ENCODE data around the gene OFD1.

Gene OFD1, protein sequence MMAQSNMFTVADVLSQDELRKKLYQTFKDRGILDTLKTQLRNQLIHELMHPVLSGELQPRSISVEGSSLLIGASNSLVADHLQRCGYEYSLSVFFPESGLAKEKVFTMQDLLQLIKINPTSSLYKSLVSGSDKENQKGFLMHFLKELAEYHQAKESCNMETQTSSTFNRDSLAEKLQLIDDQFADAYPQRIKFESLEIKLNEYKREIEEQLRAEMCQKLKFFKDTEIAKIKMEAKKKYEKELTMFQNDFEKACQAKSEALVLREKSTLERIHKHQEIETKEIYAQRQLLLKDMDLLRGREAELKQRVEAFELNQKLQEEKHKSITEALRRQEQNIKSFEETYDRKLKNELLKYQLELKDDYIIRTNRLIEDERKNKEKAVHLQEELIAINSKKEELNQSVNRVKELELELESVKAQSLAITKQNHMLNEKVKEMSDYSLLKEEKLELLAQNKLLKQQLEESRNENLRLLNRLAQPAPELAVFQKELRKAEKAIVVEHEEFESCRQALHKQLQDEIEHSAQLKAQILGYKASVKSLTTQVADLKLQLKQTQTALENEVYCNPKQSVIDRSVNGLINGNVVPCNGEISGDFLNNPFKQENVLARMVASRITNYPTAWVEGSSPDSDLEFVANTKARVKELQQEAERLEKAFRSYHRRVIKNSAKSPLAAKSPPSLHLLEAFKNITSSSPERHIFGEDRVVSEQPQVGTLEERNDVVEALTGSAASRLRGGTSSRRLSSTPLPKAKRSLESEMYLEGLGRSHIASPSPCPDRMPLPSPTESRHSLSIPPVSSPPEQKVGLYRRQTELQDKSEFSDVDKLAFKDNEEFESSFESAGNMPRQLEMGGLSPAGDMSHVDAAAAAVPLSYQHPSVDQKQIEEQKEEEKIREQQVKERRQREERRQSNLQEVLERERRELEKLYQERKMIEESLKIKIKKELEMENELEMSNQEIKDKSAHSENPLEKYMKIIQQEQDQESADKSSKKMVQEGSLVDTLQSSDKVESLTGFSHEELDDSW

DNA sequence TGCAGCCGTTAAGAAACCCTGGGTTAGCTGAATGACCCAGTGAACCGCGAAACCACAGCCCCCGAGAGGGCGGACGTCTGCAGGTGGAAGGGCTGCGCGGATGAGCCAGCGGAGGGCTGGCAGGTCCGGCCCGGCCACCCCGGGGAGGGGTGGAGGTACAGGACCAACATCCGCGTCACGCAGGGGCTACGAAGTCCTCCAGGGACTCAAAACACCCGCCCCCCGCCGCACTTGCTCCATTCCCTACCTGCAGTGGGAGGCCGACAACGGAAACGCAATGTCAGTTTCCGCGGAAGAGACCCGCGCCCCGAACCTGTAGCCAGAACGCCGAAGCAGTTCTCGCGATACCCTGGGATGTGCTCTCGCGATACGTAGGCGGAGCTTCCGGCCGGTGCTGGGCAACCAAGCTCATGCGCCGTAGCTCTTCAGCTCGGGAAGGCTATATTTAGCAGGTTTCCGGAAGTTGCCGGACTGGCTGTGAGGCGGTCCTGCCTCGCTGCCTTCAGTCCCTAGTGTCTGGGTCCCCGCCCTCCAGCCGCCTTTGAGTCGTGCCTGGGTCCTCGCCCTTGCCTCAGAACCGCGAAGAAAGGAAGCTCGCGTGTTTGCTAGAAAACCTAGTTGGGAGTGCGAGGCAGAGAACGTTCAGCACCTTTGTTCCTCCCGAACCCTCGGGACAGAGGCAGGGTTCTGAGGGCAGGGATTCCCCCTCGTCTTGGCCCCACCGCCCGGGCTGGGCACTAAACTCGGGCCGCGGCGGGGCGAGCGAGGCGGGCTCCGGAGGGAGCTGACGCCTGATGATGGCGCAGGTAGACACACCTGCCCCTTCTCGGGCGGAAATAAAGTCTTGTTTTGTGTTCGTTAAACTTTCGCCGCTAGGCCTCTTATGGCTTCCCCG is at the start of gene OFD1, which contains the start of gene TRAPPC2:
Gene OFD1 (plus strand): TSS at position 471 of the 895 bp plus-strand sequence. CDS start 324 bp downstream, at position 795.
Gene TRAPPC2 (minus strand): TSS at position 343 of the 895 bp plus-strand sequence. CDS start 14,657 bp downstream, outside the sequence.
- peak; percentile 51 for DNase-seq (ENCODE audit: insufficient read length, low spot score)
- peak; percentile 65 for TF ChIP-seq POLR2A (IDR thresholded peaks at IDR 0.05; ENCODE audit: low read depth, low read length)
- peak; percentile 69 for FAIRE-seq

DNA sequence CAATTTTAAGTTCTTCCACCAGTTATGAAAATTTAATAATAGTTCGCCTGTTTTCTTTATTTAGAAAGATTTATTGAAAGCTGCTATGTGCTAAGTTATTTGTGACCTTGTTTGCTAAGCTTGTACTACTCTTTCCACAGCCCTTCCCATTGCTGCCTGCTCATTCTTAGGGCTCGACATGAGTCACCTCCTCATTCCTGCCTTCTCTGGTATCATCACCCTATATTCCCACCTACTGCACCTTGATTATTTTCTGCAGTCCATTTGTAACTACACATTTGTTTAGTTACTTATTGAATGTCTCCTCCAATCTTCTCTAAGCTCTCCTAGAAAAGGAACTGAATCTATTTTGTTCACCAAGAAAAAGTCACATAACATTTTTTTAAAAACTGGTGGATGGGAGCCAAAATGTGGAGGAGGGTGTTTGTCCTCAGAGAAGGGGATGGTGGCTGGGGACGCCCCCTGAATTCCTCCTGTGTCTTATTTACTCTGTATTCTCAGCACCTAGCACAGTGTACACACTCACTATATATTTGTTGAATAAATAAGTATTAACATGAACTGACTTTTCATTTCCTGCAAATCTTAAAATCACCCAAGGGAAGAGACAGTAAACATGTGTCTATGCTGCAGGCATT is 49.3 kb upstream of the OFD1 start:
- DNase-seq (ENCODE audit: insufficient read length, low spot score) = no peak
- no peak for FAIRE-seq
- TF ChIP-seq POLR2A (IDR thresholded peaks at IDR 0.05; ENCODE audit: low read depth, low read length) = no peak

DNA sequence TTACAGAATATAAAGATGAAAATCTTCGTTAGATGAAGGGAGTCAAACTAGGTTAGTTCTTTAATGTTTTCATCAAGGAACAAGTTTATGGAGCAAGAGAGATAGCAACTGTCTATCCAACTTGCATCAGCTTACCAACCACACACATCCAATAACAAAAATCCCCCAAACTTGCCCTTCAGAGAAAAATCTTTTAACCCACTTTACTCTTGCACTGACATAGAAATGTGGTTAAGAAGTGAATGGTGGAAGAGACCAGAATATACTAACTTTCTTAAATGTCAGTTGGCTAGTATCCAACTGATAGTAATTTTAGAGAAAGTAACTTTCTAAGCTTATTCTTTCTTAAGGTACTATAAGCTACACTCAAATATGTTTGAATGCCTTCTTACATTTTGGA is 47.3 kb upstream of the OFD1 start:
- TF ChIP-seq POLR2A (IDR thresholded peaks at IDR 0.05; ENCODE audit: low read depth, low read length) = no peak
- FAIRE-seq = no peak
- DNase-seq (ENCODE audit: insufficient read length, low spot score) = no peak

GRCh38 chrX:13688384-13688957 is 46.1 kb upstream of the OFD1 start:
- no peak for TF ChIP-seq POLR2A (IDR thresholded peaks at IDR 0.05; ENCODE audit: low read depth, low read length)
- no peak for DNase-seq (ENCODE audit: insufficient read length, low spot score)
- no peak for FAIRE-seq

GRCh38 chrX:13688958-13689740 is 45.4 kb upstream of the OFD1 start, which contains the start of gene RAB9A:
Gene RAB9A, plus strand, starts transcription at chrX:13689128. Its CDS starts 19,619 bp downstream, at chrX:13708747.
- DNase-seq (ENCODE audit: insufficient read length, low spot score) (peak; percentile 20), FAIRE-seq (no peak)
- peak; percentile 92 for TF ChIP-seq POLR2A (IDR thresholded peaks at IDR 0.05; ENCODE audit: low read depth, low read length)

- DNase-seq (ENCODE audit: insufficient read length, low spot score) = no peak
- TF ChIP-seq POLR2A (IDR thresholded peaks at IDR 0.05; ENCODE audit: low read depth, low read length) = no peak
- FAIRE-seq = no peak
Observed at GRCh38 chrX:13689741-13690211, 44.8 kb upstream of the OFD1 start.

DNA sequence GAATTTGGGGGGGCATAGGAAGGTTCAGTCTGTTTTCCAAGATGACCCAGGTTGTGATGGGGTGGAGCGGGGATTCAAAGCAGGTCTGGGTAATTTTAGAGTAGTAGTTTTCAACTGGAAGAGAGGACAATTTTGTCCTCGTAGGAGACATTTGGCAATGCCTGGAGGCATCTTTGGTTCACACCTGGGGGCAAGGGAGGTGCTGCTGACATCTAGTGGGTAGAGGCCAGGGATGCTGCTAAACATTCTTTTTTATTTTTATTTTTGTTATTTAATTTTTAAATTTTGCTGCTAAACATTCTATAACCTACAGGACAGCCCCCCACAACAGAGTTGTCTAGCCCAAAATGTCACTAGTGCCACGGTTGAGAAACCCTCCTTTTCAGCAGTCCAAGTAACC is 43.7 kb upstream of the OFD1 start:
- no peak for TF ChIP-seq POLR2A (IDR thresholded peaks at IDR 0.05; ENCODE audit: low read depth, low read length)

GRCh38 chrX:13691841-13692371 is 42.6 kb upstream of the OFD1 start:
- FAIRE-seq = no peak
- no peak for TF ChIP-seq POLR2A (IDR thresholded peaks at IDR 0.05; ENCODE audit: low read depth, low read length)
- DNase-seq (ENCODE audit: insufficient read length, low spot score) = no peak

More for the DNA sequence above, 43.7 kb upstream of the OFD1 start:
- DNase-seq (ENCODE audit: insufficient read length, low spot score) = no peak
- FAIRE-seq = no peak

- FAIRE-seq (no peak), DNase-seq (ENCODE audit: insufficient read length, low spot score) (no peak)
- no peak for TF ChIP-seq POLR2A (IDR thresholded peaks at IDR 0.05; ENCODE audit: low read depth, low read length)
Observed at GRCh38 chrX:13692771-13693231, 41.7 kb upstream of the OFD1 start.

DNA sequence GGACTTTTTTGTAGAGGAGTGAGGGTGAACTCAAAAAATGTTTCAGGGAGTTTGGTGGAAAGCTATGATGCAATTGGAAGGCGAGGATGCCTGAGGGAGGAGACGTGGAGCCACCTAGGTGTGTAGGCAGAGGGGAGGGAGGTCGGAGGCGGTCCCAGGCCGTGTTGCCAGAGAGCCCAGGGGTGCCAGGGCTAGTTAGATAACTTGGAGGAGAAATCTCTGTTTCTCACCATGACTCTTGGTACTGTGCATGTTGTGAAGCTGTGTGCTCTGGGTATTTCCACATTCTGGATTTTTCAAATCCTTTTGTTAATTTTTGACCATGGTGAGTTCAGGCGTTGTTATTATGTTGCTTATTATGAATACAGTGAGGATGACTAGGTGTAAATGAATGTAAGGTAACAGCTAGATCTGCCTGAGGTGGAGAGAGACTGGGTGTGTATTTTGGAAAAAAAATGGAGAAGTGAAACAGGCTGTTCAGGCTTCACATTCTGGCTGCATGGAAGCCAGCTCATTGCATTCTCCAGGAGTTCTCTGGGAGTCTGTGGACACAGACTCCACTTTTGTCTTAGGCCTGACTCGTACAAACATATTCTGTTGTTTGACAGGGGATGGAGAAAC is 41.1 kb upstream of the OFD1 start:
- no peak for DNase-seq (ENCODE audit: insufficient read length, low spot score)
- no peak for TF ChIP-seq POLR2A (IDR thresholded peaks at IDR 0.05; ENCODE audit: low read depth, low read length)
- no peak for FAIRE-seq

- no peak for DNase-seq (ENCODE audit: insufficient read length, low spot score)
- no peak for FAIRE-seq
- no peak for TF ChIP-seq POLR2A (IDR thresholded peaks at IDR 0.05; ENCODE audit: low read depth, low read length)
Observed at GRCh38 chrX:13694359-13694758, 40.2 kb upstream of the OFD1 start.

All from H54 (cell line).